IMR-90 (cell line): ENCODE data around the gene FAM217B. TPM values are rescaled to one million over a fixed set of nuclear protein-coding genes. Genes with fewer than 3 reads are reported as not detected.

ENCODE experiments used
- ATAC-seq: fragments of 200-7000 bp; cut with Tn5 transposase; 2 replicates; pipeline ENCODE4 v1.9.1; 2020; ENCODE audit warnings: low read depth, mild to moderate bottlenecking, moderate library complexity
- BruUV-seq: library from RNA; stranded (reverse); fragments of 400-500 nt; replicated peaks from 2 replicates; lab custom pipeline; 2021; lab: Mats Ljungman, UMichigan
- CTCF ChIA-PET: fragments of 300-600 bp; formaldehyde crosslinking; extraction: SDS; loops from one replicate; lab custom pipeline; 2021; ENCODE audit warnings: antibody characterized with exemption; lab: Yijun Ruan, JAX
- POLR2A ChIA-PET: fragments of 300-600 bp; sonication (Branson Sonifier 250); formaldehyde crosslinking; loops from one replicate; lab custom pipeline; 2022; ENCODE audit warnings: antibody characterized with exemption; ENCODE audit not compliant: unreplicated experiment; lab: Charles Lee
- DNase-seq: peaks from one replicate; pipeline ENCODE4 v3.0.0; 2013
- H2AFZ ChIP-seq: replicated peaks from 2 replicates; pipeline ENCODE3; 2013; ENCODE audit warnings: low read length, mild to moderate bottlenecking; ENCODE audit not compliant: poor library complexity
- H2AK5ac ChIP-seq: 2 replicates; pipeline ENCODE4 v1.6.1; 2013; ENCODE audit warnings: low read depth, low read length, inconsistent platforms
- H2AK9ac ChIP-seq: replicated peaks from 2 replicates; pipeline ENCODE3; 2013; ENCODE audit warnings: mild to moderate bottlenecking, low read depth, low read length, moderate library complexity; ENCODE audit not compliant: poor library complexity
- H2BK120ac ChIP-seq: 2 replicates; pipeline ENCODE4 v1.6.1; 2013; ENCODE audit warnings: low read depth, low read length, inconsistent platforms
- H2BK15ac ChIP-seq: 3 replicates; pipeline ENCODE4 v1.6.1; 2013; ENCODE audit warnings: low read depth, low read length, inconsistent platforms
- H2BK20ac ChIP-seq: 2 replicates; pipeline ENCODE4 v1.6.1; 2013; ENCODE audit warnings: low read depth, mild to moderate bottlenecking, inconsistent platforms, low read length, moderate library complexity
- H2BK5ac ChIP-seq: 2 replicates; pipeline ENCODE4 v1.6.1; 2013; ENCODE audit warnings: mild to moderate bottlenecking, low read depth, low read length, inconsistent platforms; ENCODE audit not compliant: poor library complexity, severe bottlenecking
- H3K14ac ChIP-seq: replicated peaks from 2 replicates; pipeline ENCODE4 v1.6.1; 2013; ENCODE audit warnings: low read depth, low read length, inconsistent platforms
- H3K18ac ChIP-seq: 2 replicates; pipeline ENCODE4 v1.6.1; 2013; ENCODE audit warnings: low read depth, low read length, control low read depth
- H3K23ac ChIP-seq: 2 replicates; pipeline ENCODE4 v1.6.1; 2013; ENCODE audit warnings: low read depth, low read length, inconsistent platforms
- H3K27ac ChIP-seq: 2 replicates; pipeline ENCODE4 v1.5.1; 2013; ENCODE audit warnings: mild to moderate bottlenecking, control low read depth, low read length; ENCODE audit not compliant: insufficient read depth
- H3K27me3 ChIP-seq: 2 replicates; pipeline ENCODE4 v1.6.1; 2013; ENCODE audit warnings: low read length; ENCODE audit not compliant: control insufficient read depth, insufficient read depth
- H3K36me3 ChIP-seq: 2 replicates; pipeline ENCODE4 v1.6.1; 2013; ENCODE audit warnings: low read length, mixed read lengths; ENCODE audit not compliant: control insufficient read depth, insufficient read depth
- H3K4ac ChIP-seq: 2 replicates; pipeline ENCODE4 v1.6.1; 2013; ENCODE audit warnings: low read depth, low read length, inconsistent platforms
- H3K4me1 ChIP-seq: 2 replicates; pipeline ENCODE4 v1.6.1; 2013; ENCODE audit warnings: low read length, mixed read lengths; ENCODE audit not compliant: control insufficient read depth, insufficient read depth
- H3K4me2 ChIP-seq: 2 replicates; pipeline ENCODE4 v1.6.1; 2013; ENCODE audit warnings: low read depth, mild to moderate bottlenecking, control low read depth, low read length, moderate library complexity
- H3K4me3 ChIP-seq: 2 replicates; pipeline ENCODE4 v1.5.1; 2013; ENCODE audit warnings: low read depth, mild to moderate bottlenecking, control low read depth, low read length, moderate library complexity; ENCODE audit not compliant: insufficient read depth
- H3K56ac ChIP-seq: 2 replicates; pipeline ENCODE4 v1.6.1; 2013; ENCODE audit warnings: low read length, inconsistent platforms; ENCODE audit not compliant: insufficient read depth; ENCODE audit errors: extremely low read depth
- H3K79me1 ChIP-seq, 2 experiments: 2 replicates each; pipeline ENCODE4 v1.6.1; 2013; ENCODE audit warnings: low read length in 2 of 2, inconsistent platforms in 1 of 2, low read depth in 1 of 2
- H3K9ac ChIP-seq: 2 replicates; pipeline ENCODE4 v1.6.1; 2013; ENCODE audit warnings: low read depth, low read length, control low read depth
- H3K9me1 ChIP-seq: 2 replicates; pipeline ENCODE4 v1.6.1; 2013; ENCODE audit warnings: low read length, inconsistent platforms; ENCODE audit not compliant: insufficient read depth
- H3K9me3 ChIP-seq: 2 replicates; pipeline ENCODE4 v1.6.1; 2013; ENCODE audit warnings: low read length; ENCODE audit not compliant: control insufficient read depth, insufficient read depth
- H4K20me1 ChIP-seq: 2 replicates; pipeline ENCODE4 v1.6.1; 2013; ENCODE audit warnings: low read length, inconsistent platforms; ENCODE audit not compliant: insufficient read depth
- H4K5ac ChIP-seq: 2 replicates; pipeline ENCODE4 v1.6.1; 2013; ENCODE audit warnings: mild to moderate bottlenecking, low read depth, low read length, control low read depth
- H4K8ac ChIP-seq, 2 experiments: 2 replicates each; pipeline ENCODE4 v1.6.1; 2013; ENCODE audit warnings: low read depth in 2 of 2, low read length in 2 of 2, control low read depth in 1 of 2, inconsistent platforms in 1 of 2
- H4K91ac ChIP-seq: 2 replicates; pipeline ENCODE4 v1.6.1; 2013; ENCODE audit warnings: low read depth, low read length, inconsistent platforms; ENCODE audit not compliant: insufficient read depth
- CHD1 ChIP-seq: IDR thresholded peaks from 2 replicates; pipeline ENCODE4 v1.6.1; 2012; ENCODE audit warnings: low read depth, low read length, improper control_type of control experiment
- FOS ChIP-seq: fragments of 150-350 bp; IDR thresholded peaks from 2 replicates; pipeline ENCODE4 v1.6.1; 2016; ENCODE audit warnings: low read depth, low read length
- RAD21 ChIP-seq: IDR thresholded peaks from 2 replicates; pipeline ENCODE4 v1.6.1; 2012; ENCODE audit warnings: low read length, improper control_type of control experiment
- RFX5 ChIP-seq: IDR thresholded peaks from 2 replicates; pipeline ENCODE4 v1.8.0; 2012; ENCODE audit warnings: low read depth, mild to moderate bottlenecking, low read length, moderate library complexity
- WGBS, 2 experiments: methylation state at CpG; one replicate each; pipeline versions ENCODE4 v1.1.5 to v1.1.7; 2013; ENCODE audit warnings: missing lambda C conversion rate in 2 of 2; ENCODE audit not compliant: insufficient read length in 1 of 2; ENCODE audit errors: extremely low coverage in 2 of 2; 5-methylcytosine and 5-hydroxymethylcytosine counted together
- dilution Hi-C: fragments of 300-500 bp; cut with HindIII; formaldehyde crosslinking; loops from one replicate; pipeline ENCODE4 v1.14.3; 2018; ENCODE audit warnings: low sequenced_read_pairs; ENCODE audit not compliant: unreplicated experiment
- in situ Hi-C: fragments of 300-500 bp; cut with MboI; formaldehyde crosslinking; loops from 3 replicates; pipeline ENCODE4 v1.14.3; 2019; ENCODE audit warnings: low sequenced_read_pairs, inconsistent platforms, mixed read lengths
- intact Hi-C: fragments of 100-400 bp; cut with micrococcal nuclease; formaldehyde crosslinking; loops from 2 replicates; pipeline ENCODE4 v1.10.0; 2022
- polyA plus RNA-seq, 3 experiments: library from polyadenylated mRNA; depleted of rRNA; stranded (reverse); fragments of >200 nt; gene quantifications; 2 replicates each; pipeline ENCODE4 v1.2.3, GENCODE V29; 2012; ENCODE audit warnings: low replicate concordance in 1 of 3
- total RNA-seq: library from RNA; depleted of rRNA; stranded (reverse); fragments of >200 nt; gene quantifications from 2 replicates; pipeline ENCODE4 v1.2.3, GENCODE V29; 2012

Gene FAM217B
- total and polyA plus RNA-seq, 2 of the 4 experiments (the other 2 are of a cell fraction): 3.0 to 3.9 TPM

DNA sequence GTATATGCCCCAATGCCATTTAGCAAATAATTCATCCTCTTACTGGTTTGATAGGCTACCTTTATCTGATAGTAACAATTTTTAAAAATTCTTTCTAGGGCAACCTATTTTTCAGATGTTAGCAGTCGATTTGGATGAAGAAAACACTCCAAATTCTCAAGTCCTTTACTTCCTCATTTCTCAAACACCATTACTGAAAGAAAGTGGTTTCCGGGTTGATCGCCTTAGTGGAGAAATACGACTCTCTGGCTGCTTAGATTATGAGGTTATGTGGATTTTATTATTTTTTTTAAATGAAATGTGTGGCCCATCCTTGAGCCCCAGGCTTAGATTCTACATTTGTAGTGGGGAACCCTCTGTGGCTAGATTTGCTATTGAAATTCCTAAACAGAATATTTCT lies 44.4 kb downstream of the FAM217B start:
- Histone ChIP-seq H2BK20ac (no peak overlapping the region), H3K4ac (no peak overlapping the region), H3K27ac (no peak overlapping the region), H2BK120ac (no peak overlapping the region), H3K9me1 (no peaks in the 10 kb centered on the region), H3K79me1 (no peaks in the 10 kb centered on the region), H3K18ac (no peak overlapping the region), H4K5ac (no peak overlapping the region), H2AK9ac (no peak overlapping the region), H2AFZ (no peak overlapping the region), H3K23ac (no peak overlapping the region), H3K36me3 (no peaks in the 10 kb centered on the region), H3K4me2 (no peak overlapping the region), H3K9ac (no peak overlapping the region), H4K20me1 (no peaks in the 10 kb centered on the region), H3K56ac (no peak overlapping the region), H4K91ac (no peak overlapping the region), H3K27me3 (peaks cover 2% of the 10 kb centered on the region; the same call in 1 of the 2 replicates), H2BK15ac (no peak overlapping the region), H3K14ac (no peak overlapping the region), H3K4me1 (no peaks in the 10 kb centered on the region), H3K9me3 (no peaks in the 10 kb centered on the region), H3K4me3 (no peak overlapping the region), H4K8ac (no peak overlapping the region), H2AK5ac (no peak overlapping the region), H2BK5ac (no peak overlapping the region)
- no TSS peak for BruUV-seq
- ChIA-PET CTCF (no interaction called here), POLR2A (no interaction called here)
- intact Hi-C loops: no loop called here
- in situ Hi-C loops: no loop called here
- DNase-seq (no peak), ATAC-seq (no peak)
- TF ChIP-seq CHD1 (no peak), FOS (no peak), RFX5 (no peak), RAD21 (no peak)
- dilution Hi-C loops: no loop called here
- no CpG with 5 or more reads among the region's 4 CpGs for WGBS, 2 experiments
